Endothelial cell of umbilical vein (primary cell): ENCODE data around the gene CNPY3. TPM values are rescaled to one million over a fixed set of nuclear protein-coding genes. Genes with fewer than 3 reads are reported as not detected.
A peak's percentile ranks its signal among the peaks of the same experiment; 100 is the strongest.

Experiments used
- BruUV-seq: library from RNA; stranded (reverse); fragments of 400-500 nt; replicated peaks from 2 replicates; lab custom pipeline; 2021; lab: Mats Ljungman, UMichigan
- CTCF ChIA-PET: fragments of 300-600, 350-600 bp; sonication (Branson Sonifier 250); formaldehyde crosslinking; loops from one replicate; lab custom pipeline; 2021; ENCODE audit warnings: antibody characterized with exemption, inconsistent platforms; lab: Charles Lee
- POLR2A ChIA-PET: fragments of 300-600, 350-600 bp; sonication (Branson Sonifier 250); formaldehyde crosslinking; loops from one replicate; lab custom pipeline; 2021; ENCODE audit warnings: antibody characterized with exemption, inconsistent platforms; lab: Charles Lee
- DNase-seq: peaks from one replicate; pipeline ENCODE4 v3.0.0-alpha.2; 2011; ENCODE audit warnings: low read depth, low spot score
- FAIRE-seq: peaks from 2 replicates; lab custom pipeline; 2011; peaks lifted over from hg19 to GRCh38; lab: Jason Lieb, UNC
- H2AFZ ChIP-seq: 2 replicates; pipeline ENCODE4 v1.6.0; 2012; ENCODE audit warnings: low read depth, low read length, control low read depth, inconsistent platforms
- H3K27ac ChIP-seq: 2 replicates; pipeline ENCODE4 v1.5.1; 2011; ENCODE audit warnings: low read depth, mild to moderate bottlenecking, control low read depth, low read length, moderate library complexity; ENCODE audit not compliant: insufficient read depth
- H3K27me3 ChIP-seq, 2 experiments: 2 replicates each; pipeline versions ENCODE4 v1.6.0 to v1.6.1; 2011; ENCODE audit warnings: low read length in 2 of 2, mixed read lengths in 1 of 2; ENCODE audit not compliant: control insufficient read depth in 2 of 2, insufficient read depth in 2 of 2
- H3K36me3 ChIP-seq, 2 experiments: 2 replicates in 1 of 2; 3 replicates in 1 of 2; pipeline ENCODE4 v1.5.1; 2011; ENCODE audit warnings: low read length in 2 of 2, mild to moderate bottlenecking in 1 of 2, moderate library complexity in 1 of 2; ENCODE audit not compliant: control insufficient read depth in 2 of 2, insufficient read depth in 2 of 2; ENCODE audit errors: extremely low read depth in 1 of 2
- H3K4me1 ChIP-seq: 3 replicates; pipeline ENCODE4 v1.5.1; 2011; ENCODE audit warnings: mild to moderate bottlenecking, low read length; ENCODE audit not compliant: control insufficient read depth, insufficient read depth; ENCODE audit errors: extremely low read depth
- H3K4me2 ChIP-seq: 2 replicates; pipeline ENCODE4 v1.6.1; 2011; ENCODE audit warnings: low read length, control low read depth, mixed read lengths; ENCODE audit not compliant: insufficient read depth
- H3K4me3 ChIP-seq, 3 experiments: fragments of 200-600 bp in 1 of 3; sonication (generic), shearing (Covaris generic) in 1 of 3; replicated peaks in 1 of 3; 2 replicates each; pipeline ENCODE4 v1.5.1; 2011 to 2016; ENCODE audit warnings: control low read depth in 3 of 3, low read length in 3 of 3, mild to moderate bottlenecking in 2 of 3, inconsistent platforms in 1 of 3, low read depth in 1 of 3, moderate library complexity in 1 of 3; ENCODE audit not compliant: insufficient read depth in 1 of 3
- H3K79me2 ChIP-seq: 2 replicates; pipeline ENCODE4 v1.6.0; 2012; ENCODE audit warnings: low read length, inconsistent platforms; ENCODE audit not compliant: control insufficient read depth, insufficient read depth
- H3K9ac ChIP-seq: replicated peaks from 2 replicates; pipeline ENCODE3; 2011; ENCODE audit warnings: low read length, control low read depth; ENCODE audit not compliant: insufficient read depth; ENCODE audit errors: extremely low read depth
- H3K9me1 ChIP-seq: replicated peaks from 3 replicates; pipeline ENCODE4 v1.6.0; 2011; ENCODE audit warnings: mild to moderate bottlenecking, low read length; ENCODE audit not compliant: control insufficient read depth, insufficient read depth; ENCODE audit errors: extremely low read depth
- H3K9me3 ChIP-seq: replicated peaks from 2 replicates; pipeline ENCODE4 v1.5.1; 2012; ENCODE audit warnings: low read length, inconsistent platforms; ENCODE audit not compliant: control insufficient read depth, insufficient read depth
- H4K20me1 ChIP-seq: replicated peaks from 2 replicates; pipeline ENCODE3; 2011; ENCODE audit warnings: mild to moderate bottlenecking, low read length; ENCODE audit not compliant: control insufficient read depth, insufficient read depth; ENCODE audit errors: extremely low read depth
- EZH2 ChIP-seq: IDR thresholded peaks from 2 replicates; pipeline ENCODE4 v1.6.1; 2012; ENCODE audit warnings: borderline replicate concordance, low read depth, mild to moderate bottlenecking, moderate library complexity, low read length, inconsistent platforms; ENCODE audit not compliant: severe bottlenecking
- FOS ChIP-seq: IDR thresholded peaks from 2 replicates; pipeline ENCODE4 v1.6.1; 2011; ENCODE audit warnings: mild to moderate bottlenecking, low read length, moderate library complexity, borderline replicate concordance; ENCODE audit not compliant: insufficient read depth
- GATA2 ChIP-seq: IDR thresholded peaks from 2 replicates; pipeline ENCODE4 v1.7.0; 2011; ENCODE audit warnings: low read depth, mild to moderate bottlenecking, moderate library complexity, mixed read lengths, low read length; ENCODE audit not compliant: insufficient read length, insufficient read depth
- JUN ChIP-seq: IDR thresholded peaks from 2 replicates; pipeline ENCODE4 v1.6.1; 2011; ENCODE audit warnings: borderline replicate concordance, low read depth; ENCODE audit not compliant: insufficient read length, insufficient read depth
- MYC ChIP-seq: IDR thresholded peaks from one replicate; pipeline ENCODE4 v1.6.1; 2011; ENCODE audit warnings: mild to moderate bottlenecking, low read depth, low read length
- POLR2A ChIP-seq: IDR thresholded peaks from 2 replicates; pipeline ENCODE4 v1.6.1; 2012; ENCODE audit warnings: low read depth, mild to moderate bottlenecking, control low read depth, low read length
- dilution Hi-C: fragments of 300-500 bp; cut with MboI; formaldehyde crosslinking; loops from one replicate; pipeline ENCODE4 v1.15.0; 2019; ENCODE audit warnings: low sequenced_read_pairs; ENCODE audit not compliant: extremely low pct_ligation_motif_present
- intact Hi-C: fragments of 100-400 bp; cut with micrococcal nuclease; formaldehyde crosslinking; loops from one replicate; pipeline ENCODE4 v1.10.0; 2022
- polyA plus RNA-seq, 4 experiments: library from polyadenylated mRNA; depleted of rRNA in 3 of 4; stranded (reverse) in 3 of 4; unstranded in 1 of 4; fragments of >200 nt; gene quantifications; 2 replicates each; pipeline versions ENCODE4 v1.2.1 to v1.2.3, GENCODE V29; 2011 to 2012; ENCODE audit warnings: missing spikeins in 1 of 4
- total RNA-seq: library from RNA; stranded (reverse); gene quantifications from 2 replicates; pipeline ENCODE4 v1.2.3, GENCODE V29; 2021
- TF ChIP-seq, protein P1 (sequence below): IDR thresholded peaks from 2 replicates; pipeline ENCODE4 v1.6.1; 2011; ENCODE audit not compliant: insufficient read depth, insufficient read length
- TF ChIP-seq, protein P2 (sequence below), 2 donors: IDR thresholded peaks; 1 replicate in 1 of 2; 2 replicates in 1 of 2; pipeline ENCODE4 v1.5.1; 2011; ENCODE audit warnings: low read length in 2 of 2, mild to moderate bottlenecking in 2 of 2, moderate library complexity in 2 of 2, control low read depth in 1 of 2, inconsistent platforms in 1 of 2, low read depth in 1 of 2; ENCODE audit not compliant: insufficient read depth in 1 of 2; ENCODE audit errors: extremely low read depth in 1 of 2

Gene CNPY3
- total and polyA plus RNA-seq, 2 donors (not counting 3 experiments of a cell fraction or from before 2014, with no cell fraction given), result 40.8 to 53.1 TPM

DNA sequence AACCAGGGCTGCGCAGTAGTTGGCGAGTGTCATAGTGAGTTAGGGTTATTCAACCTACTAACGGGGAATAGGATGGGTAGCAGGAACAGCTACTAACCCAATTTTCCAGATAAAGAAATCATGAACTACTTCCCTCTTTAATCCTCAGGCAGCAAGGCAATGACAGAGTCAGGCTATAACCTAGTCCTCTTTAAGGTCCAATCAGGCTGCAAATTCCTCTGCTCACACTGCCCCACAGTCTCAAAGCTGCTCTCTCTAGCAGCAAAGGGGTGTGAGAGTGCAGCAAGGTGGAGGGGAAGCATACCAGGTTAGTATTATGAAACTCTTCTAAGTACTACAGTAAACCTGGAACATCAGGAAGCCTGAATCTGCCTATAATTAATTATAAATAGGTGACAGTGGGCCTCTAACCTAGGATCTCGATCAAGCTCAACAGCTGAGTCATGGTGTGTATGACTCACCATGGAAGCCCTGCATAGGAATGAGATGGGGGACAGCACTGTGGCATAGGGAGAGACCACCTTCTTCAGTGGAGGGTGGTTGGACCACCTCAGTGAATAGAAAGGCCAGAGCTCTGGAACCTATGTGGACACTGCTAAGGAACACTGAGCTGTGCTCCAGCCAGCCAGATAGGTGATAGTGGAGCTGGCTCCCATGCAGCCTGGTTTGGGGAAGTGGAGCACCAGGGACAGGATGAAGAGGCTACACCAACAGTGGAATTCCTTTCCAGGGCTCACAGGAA lies 41.8 kb downstream of the CNPY3 start:
- Histone ChIP-seq H3K79me2 (no peaks in the 10 kb centered on the region), H4K20me1 (no peaks in the 10 kb centered on the region), H3K9ac (no peak overlapping the region), H3K36me3 (peaks cover 0 to 11% of the 10 kb centered on the region in 2 experiments), H3K4me1 (peaks cover 5% of the 10 kb centered on the region), H3K9me3 (no peaks in the 10 kb centered on the region), H3K27me3 (no peaks in the 10 kb centered on the region), H2AFZ (no peak overlapping the region), H3K4me3 (no peak overlapping the region), H3K9me1 (no peaks in the 10 kb centered on the region), H3K27ac (no peak overlapping the region), H3K4me2 (no peak overlapping the region)
- peak; percentile 68 for FAIRE-seq
- intact Hi-C loops (no loop called here), dilution Hi-C loops (no loop called here)
- POLR2A ChIA-PET, result no interaction called here
- BruUV-seq, result no TSS peak
- TF ChIP-seq GATA2 (no peak), JUN (peak; percentile 74), POLR2A (no peak), FOS (peak; percentile 80), MYC (no peak)
- TF ChIP-seq, protein P1, sequence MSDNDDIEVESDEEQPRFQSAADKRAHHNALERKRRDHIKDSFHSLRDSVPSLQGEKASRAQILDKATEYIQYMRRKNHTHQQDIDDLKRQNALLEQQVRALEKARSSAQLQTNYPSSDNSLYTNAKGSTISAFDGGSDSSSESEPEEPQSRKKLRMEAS, result no peak
- DNase-seq, result peak; percentile 29
- CTCF ChIA-PET, result interaction anchor here (1.1 kb wide), 2 partner anchors 35 to 173 kb away, joined by 3 to 4 read pairs; no protein-coding TSS in a partner anchor

DNA sequence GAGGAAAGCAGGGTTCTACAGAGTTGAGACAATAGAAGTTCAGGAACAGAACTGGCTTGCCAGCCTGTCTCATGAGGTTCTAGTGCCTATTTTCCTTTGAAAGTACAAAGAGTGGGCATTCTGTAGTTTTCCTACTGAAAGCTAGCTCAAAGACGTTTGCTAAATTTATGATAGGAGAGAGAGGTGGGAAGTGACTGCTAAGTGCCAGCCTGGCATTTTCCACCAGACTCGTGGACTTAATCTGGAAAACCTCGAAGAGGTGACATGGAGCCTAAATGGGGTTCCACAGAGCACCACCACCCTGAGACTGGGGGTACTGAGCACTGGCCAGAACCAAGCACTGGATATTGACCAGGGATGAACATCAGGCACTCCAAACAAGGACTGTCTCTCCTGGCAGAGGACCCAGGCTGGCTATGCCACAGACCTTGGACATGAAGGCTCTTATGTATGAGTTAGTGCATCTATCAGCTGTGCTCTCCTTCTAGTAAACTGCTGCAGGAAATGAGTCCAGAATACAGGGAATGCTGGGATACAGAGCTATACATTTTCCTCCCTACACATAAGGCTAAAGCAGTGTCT lies 42.6 kb downstream of the CNPY3 start:
- no peak overlapping the region for H3K27ac ChIP-seq
- H3K4me2 ChIP-seq, result no peak overlapping the region
- CTCF ChIA-PET, result interaction anchor here (1.1 kb wide), 2 partner anchors 34 to 172 kb away, joined by 3 to 4 read pairs; no protein-coding TSS in a partner anchor
- BruUV-seq, result no TSS peak
- no peak overlapping the region for H2AFZ ChIP-seq
- H4K20me1 ChIP-seq, result no peaks in the 10 kb centered on the region
- FAIRE-seq (no peak), DNase-seq (no peak)
- no peaks in the 10 kb centered on the region for H3K9me3 ChIP-seq
- dilution Hi-C loops, result no loop called here
- no peaks in the 10 kb centered on the region for H3K9me1 ChIP-seq
- H3K27me3 ChIP-seq, result no peaks in the 10 kb centered on the region
- peaks cover 0 to 4% of the 10 kb centered on the region in 2 experiments for H3K36me3 ChIP-seq
- H3K4me3 ChIP-seq, result no peak overlapping the region
- H3K79me2 ChIP-seq, result no peaks in the 10 kb centered on the region
- TF ChIP-seq GATA2, result no peak
- no peak for TF ChIP-seq EZH2
- TF ChIP-seq, protein P2, sequence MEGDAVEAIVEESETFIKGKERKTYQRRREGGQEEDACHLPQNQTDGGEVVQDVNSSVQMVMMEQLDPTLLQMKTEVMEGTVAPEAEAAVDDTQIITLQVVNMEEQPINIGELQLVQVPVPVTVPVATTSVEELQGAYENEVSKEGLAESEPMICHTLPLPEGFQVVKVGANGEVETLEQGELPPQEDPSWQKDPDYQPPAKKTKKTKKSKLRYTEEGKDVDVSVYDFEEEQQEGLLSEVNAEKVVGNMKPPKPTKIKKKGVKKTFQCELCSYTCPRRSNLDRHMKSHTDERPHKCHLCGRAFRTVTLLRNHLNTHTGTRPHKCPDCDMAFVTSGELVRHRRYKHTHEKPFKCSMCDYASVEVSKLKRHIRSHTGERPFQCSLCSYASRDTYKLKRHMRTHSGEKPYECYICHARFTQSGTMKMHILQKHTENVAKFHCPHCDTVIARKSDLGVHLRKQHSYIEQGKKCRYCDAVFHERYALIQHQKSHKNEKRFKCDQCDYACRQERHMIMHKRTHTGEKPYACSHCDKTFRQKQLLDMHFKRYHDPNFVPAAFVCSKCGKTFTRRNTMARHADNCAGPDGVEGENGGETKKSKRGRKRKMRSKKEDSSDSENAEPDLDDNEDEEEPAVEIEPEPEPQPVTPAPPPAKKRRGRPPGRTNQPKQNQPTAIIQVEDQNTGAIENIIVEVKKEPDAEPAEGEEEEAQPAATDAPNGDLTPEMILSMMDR (IDR thresholded peaks at IDR 0.05; ENCODE audit: extremely low read depth in 1 of 2, insufficient read depth in 1 of 2, low read depth in 1 of 2, low read length in 2 of 2), result no peak
- TF ChIP-seq POLR2A, result no peak
- H3K9ac ChIP-seq, result no peak overlapping the region
- peaks cover 7% of the 10 kb centered on the region for H3K4me1 ChIP-seq
- intact Hi-C loops, result no loop called here
- POLR2A ChIA-PET, result no interaction called here
